ENCODE data around the gene RAB19. TPM values are rescaled to one million over a fixed set of nuclear protein-coding genes. Genes with fewer than 3 reads are reported as not detected.

Gene RAB19
- total and polyA plus RNA-seq, 4 donors = 0.24 to 3.2 (median 2.0) TPM

DNA sequence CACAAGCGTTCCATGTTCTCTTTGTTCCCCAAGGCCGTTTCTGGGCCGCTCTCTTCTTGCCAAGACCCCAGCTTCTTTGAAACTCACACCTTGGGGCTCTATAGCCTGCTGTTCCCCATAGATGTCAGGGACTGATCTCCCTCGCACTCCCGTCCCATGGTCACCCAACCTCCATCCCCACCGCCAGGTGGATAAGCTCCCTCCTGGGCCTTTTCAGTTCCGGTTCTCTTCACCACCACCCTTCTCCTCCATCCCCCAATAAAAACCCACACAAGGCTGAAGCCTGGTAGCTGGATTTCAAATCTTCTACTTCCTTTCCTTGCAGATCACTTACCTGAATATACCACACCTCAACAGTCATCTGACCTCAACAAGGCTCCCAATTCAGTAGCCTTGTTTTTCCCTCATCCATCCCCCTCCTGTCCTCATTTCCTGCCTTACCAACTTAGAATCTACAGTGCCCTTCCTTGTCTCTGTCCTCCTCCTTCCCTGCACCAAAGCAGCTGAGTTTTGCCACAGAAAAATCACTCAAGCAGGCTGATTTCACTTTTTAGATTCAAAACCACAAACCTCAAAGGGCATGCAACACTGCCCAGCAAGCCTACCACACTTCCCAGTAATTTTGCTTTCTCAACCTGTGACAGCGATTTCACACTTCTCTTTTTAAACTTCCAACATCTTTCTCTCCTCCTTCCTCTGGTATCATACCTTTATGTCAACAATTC is 13.2 kb upstream of the RAB19 start:
- no peaks in the 10 kb centered on the region for H3K27me3 ChIP-seq (ENCODE audit: control insufficient read depth in 3 of 3, insufficient read depth in 3 of 3, low read length in 2 of 3)
- H3K27ac ChIP-seq (ENCODE audit: low read depth in 1 of 2, low read length in 1 of 2) = peak overlapping the region in 1 of 2 donors; percentile 34
- peaks cover 0 to 4% (median 0%) of the 10 kb centered on the region in 5 donors for H3K4me1 ChIP-seq (ENCODE audit: control insufficient read depth in 5 of 5, insufficient read depth in 5 of 5, low read length in 5 of 5)
- H3K4me3 ChIP-seq = no peak overlapping the region
- ATAC-seq (ENCODE audit: insufficient read depth, low FRiP score) (no peak), DNase-seq (no peak)
- TF ChIP-seq, protein P1, sequence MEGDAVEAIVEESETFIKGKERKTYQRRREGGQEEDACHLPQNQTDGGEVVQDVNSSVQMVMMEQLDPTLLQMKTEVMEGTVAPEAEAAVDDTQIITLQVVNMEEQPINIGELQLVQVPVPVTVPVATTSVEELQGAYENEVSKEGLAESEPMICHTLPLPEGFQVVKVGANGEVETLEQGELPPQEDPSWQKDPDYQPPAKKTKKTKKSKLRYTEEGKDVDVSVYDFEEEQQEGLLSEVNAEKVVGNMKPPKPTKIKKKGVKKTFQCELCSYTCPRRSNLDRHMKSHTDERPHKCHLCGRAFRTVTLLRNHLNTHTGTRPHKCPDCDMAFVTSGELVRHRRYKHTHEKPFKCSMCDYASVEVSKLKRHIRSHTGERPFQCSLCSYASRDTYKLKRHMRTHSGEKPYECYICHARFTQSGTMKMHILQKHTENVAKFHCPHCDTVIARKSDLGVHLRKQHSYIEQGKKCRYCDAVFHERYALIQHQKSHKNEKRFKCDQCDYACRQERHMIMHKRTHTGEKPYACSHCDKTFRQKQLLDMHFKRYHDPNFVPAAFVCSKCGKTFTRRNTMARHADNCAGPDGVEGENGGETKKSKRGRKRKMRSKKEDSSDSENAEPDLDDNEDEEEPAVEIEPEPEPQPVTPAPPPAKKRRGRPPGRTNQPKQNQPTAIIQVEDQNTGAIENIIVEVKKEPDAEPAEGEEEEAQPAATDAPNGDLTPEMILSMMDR (IDR thresholded peaks at IDR 0.05; ENCODE audit: control extremely low read depth, extremely low read depth) = no peak
- no peak overlapping the region for H3K9ac ChIP-seq (ENCODE audit: insufficient read depth in 1 of 2, low read length in 2 of 2)
- WGBS, 2 donors = 62 to 79% methylated on average over 8 of the region's 8 CpGs
- no peaks in the 10 kb centered on the region for H3K9me3 ChIP-seq (ENCODE audit: control insufficient read depth in 4 of 4, insufficient read depth in 3 of 4, low read length in 3 of 4)
- no peaks in the 10 kb centered on the region for H3K36me3 ChIP-seq (ENCODE audit: control insufficient read depth in 4 of 4, insufficient read depth in 4 of 4, low read length in 4 of 4)

- no peak overlapping the region for H3K9ac ChIP-seq (ENCODE audit: insufficient read depth in 1 of 2, low read length in 2 of 2)
- H3K27ac ChIP-seq (ENCODE audit: low read depth in 1 of 2, low read length in 1 of 2) = no peak overlapping the region
- H3K4me1 ChIP-seq (ENCODE audit: control insufficient read depth in 5 of 5, insufficient read depth in 5 of 5, low read length in 5 of 5) = peaks cover 0 to 7% (median 3%) of the 10 kb centered on the region in 5 donors
- ATAC-seq (ENCODE audit: insufficient read depth, low FRiP score) (no peak), DNase-seq (no peak)
- H3K9me3 ChIP-seq (ENCODE audit: control insufficient read depth in 4 of 4, insufficient read depth in 3 of 4, low read length in 3 of 4) = no peaks in the 10 kb centered on the region
- no peak overlapping the region for H3K4me3 ChIP-seq
- TF ChIP-seq, protein P1 (IDR thresholded peaks at IDR 0.05; ENCODE audit: control extremely low read depth, extremely low read depth) = no peak
- WGBS, 2 donors = 72 to 95% methylated on average over 1 of the region's 1 CpG
- H3K27me3 ChIP-seq (ENCODE audit: control insufficient read depth in 3 of 3, insufficient read depth in 3 of 3, low read length in 2 of 3) = no peaks in the 10 kb centered on the region
- H3K36me3 ChIP-seq (ENCODE audit: control insufficient read depth in 4 of 4, insufficient read depth in 4 of 4, low read length in 4 of 4) = no peaks in the 10 kb centered on the region
Measured at GRCh38 chr7:140391634-140392033, 12.2 kb upstream of the RAB19 start.

DNA sequence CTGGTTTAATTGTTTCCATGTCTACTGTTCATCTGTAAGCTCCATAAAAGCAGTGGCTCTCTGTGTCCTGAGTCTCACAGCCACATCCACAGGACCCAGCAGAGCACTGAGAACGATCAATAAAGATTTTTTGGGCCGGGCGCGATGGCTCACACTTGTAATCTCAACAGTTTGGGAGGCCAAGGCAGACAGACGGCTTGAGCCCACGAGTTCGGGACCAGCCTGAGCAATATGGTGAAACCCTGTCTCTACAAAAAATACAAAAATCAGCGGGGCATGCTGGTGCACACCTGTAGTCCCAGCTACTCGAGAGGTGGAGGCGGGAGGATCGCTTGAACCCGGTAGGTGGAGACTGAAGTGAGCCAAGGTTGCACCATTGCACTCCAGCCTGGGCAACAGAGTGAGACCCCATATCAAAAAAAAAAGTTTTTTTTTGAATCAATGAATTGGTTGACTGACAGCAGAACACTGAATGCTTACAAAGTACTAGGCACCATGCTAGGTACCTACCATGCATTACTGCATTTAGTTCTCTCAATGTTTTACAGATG is 10.0 kb upstream of the RAB19 start:
- Histone ChIP-seq H3K36me3 (ENCODE audit: control insufficient read depth in 4 of 4, insufficient read depth in 4 of 4, low read length in 4 of 4) (no peaks in the 10 kb centered on the region), H3K9me3 (ENCODE audit: control insufficient read depth in 4 of 4, insufficient read depth in 3 of 4, low read length in 3 of 4) (peaks cover 0 to 2% (median 0%) of the 10 kb centered on the region in 4 donors), H3K4me3 (no peak overlapping the region), H3K4me1 (ENCODE audit: control insufficient read depth in 5 of 5, insufficient read depth in 5 of 5, low read length in 5 of 5) (peaks cover 0 to 9% (median 3%) of the 10 kb centered on the region in 5 donors), H3K27ac (ENCODE audit: low read depth in 1 of 2, low read length in 1 of 2) (no peak overlapping the region), H3K9ac (ENCODE audit: insufficient read depth in 1 of 2, low read length in 2 of 2) (no peak overlapping the region), H3K27me3 (ENCODE audit: control insufficient read depth in 3 of 3, insufficient read depth in 3 of 3, low read length in 2 of 3) (no peaks in the 10 kb centered on the region)
- 97% methylated on average over 12 of the region's 12 CpGs for WGBS, 2 donors
- DNase-seq (no peak), ATAC-seq (ENCODE audit: insufficient read depth, low FRiP score) (no peak)
- TF ChIP-seq, protein P1 (IDR thresholded peaks at IDR 0.05; ENCODE audit: control extremely low read depth, extremely low read depth) = no peak

All from lung (tissue), 12 donors.